ENCODE measurements around the gene TERC. TPM values are rescaled to one million over a fixed set of nuclear protein-coding genes. Genes with fewer than 3 reads are reported as not detected.

Gene TERC
- total RNA-seq, 1 experiment from 2014 or later = 7.9 TPM

DNA sequence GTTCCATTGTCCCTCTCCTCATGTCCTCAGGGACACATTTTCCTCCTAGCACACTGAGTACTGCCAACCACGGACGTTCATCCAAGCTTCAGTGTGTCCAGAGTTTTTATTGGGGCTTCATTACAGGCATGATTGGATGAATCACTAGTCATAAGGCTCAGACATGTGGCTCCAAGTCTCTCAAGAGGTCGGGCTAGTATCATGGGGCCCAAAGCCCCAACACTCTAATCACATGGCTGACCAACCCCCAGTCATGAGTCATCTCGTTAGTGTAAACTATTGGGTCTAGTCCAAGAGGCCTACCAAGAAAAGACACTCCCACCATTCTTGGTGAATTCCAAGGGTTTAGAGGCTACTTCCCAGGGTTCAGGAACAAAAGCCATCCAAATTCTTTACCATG is 4.4 kb downstream of the TERC start:
- Mint-ChIP-seq H3K27ac (ENCODE audit: low read depth, unreplicated experiment) (no peak overlapping the region), H3K9me3 (ENCODE audit: unreplicated experiment) (peaks cover 9% of the 10 kb centered on the region), H3K4me1 (ENCODE audit: insufficient read depth, unreplicated experiment) (peaks cover 18% of the 10 kb centered on the region), H3K27me3 (ENCODE audit: insufficient read depth, unreplicated experiment) (no peaks in the 10 kb centered on the region), H3K36me3 (ENCODE audit: insufficient read depth, unreplicated experiment) (peaks cover 7% of the 10 kb centered on the region), H3K4me3 (ENCODE audit: unreplicated experiment) (no peak overlapping the region)
- TF ChIP-seq, protein P1, sequence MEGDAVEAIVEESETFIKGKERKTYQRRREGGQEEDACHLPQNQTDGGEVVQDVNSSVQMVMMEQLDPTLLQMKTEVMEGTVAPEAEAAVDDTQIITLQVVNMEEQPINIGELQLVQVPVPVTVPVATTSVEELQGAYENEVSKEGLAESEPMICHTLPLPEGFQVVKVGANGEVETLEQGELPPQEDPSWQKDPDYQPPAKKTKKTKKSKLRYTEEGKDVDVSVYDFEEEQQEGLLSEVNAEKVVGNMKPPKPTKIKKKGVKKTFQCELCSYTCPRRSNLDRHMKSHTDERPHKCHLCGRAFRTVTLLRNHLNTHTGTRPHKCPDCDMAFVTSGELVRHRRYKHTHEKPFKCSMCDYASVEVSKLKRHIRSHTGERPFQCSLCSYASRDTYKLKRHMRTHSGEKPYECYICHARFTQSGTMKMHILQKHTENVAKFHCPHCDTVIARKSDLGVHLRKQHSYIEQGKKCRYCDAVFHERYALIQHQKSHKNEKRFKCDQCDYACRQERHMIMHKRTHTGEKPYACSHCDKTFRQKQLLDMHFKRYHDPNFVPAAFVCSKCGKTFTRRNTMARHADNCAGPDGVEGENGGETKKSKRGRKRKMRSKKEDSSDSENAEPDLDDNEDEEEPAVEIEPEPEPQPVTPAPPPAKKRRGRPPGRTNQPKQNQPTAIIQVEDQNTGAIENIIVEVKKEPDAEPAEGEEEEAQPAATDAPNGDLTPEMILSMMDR (IDR thresholded peaks at IDR 0.05; ENCODE audit: unreplicated experiment) = no peak
- CTCF ChIA-PET = interaction anchor here (0.7 to 1.8 kb wide), 3 partner anchors 9 to 388 kb away, joined by 3 to 4 read pairs (median 3); partner anchors contain the start of gene ACTRT3
- BruUV-seq (replicated peaks) = no TSS peak
- POLR2A ChIA-PET = interaction anchor here (0.6 to 6.1 kb wide), 2 partner anchors 13 to 779 kb away, joined by 3 to 50 read pairs; partner anchors contain the start of gene MYNN
- peak; percentile 47 for DNase-seq (ENCODE audit: unreplicated experiment)
- intact Hi-C loops (cut with micrococcal nuclease) = no loop called here

DNA sequence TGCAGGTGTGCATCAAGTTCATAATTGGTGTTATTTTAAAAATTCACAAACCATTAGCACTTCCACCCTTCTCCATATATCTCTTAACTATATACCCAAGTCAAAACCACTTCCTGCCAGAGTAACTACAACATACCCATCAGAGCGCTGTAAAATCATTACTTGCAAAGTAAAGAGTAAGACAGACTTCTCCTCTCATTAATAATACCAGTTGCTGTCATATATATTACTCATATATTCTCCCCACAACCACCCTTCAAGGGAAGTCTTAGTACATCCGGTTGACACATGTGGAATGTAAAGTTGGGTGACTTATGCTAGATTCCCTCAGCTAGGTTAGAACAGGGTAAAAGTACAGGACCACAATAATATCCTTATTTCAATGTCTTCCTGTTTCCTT is 5.6 kb downstream of the TERC start:
- BruUV-seq (replicated peaks) = no TSS peak
- peak; percentile 43 for DNase-seq (ENCODE audit: unreplicated experiment)
- peaks cover 27% of the 10 kb centered on the region for H3K4me1 Mint-ChIP-seq (ENCODE audit: insufficient read depth, unreplicated experiment)
- intact Hi-C loops (cut with micrococcal nuclease) = no loop called here
- POLR2A ChIA-PET = interaction anchor here (0.6 to 6.1 kb wide), 3 partner anchors 9 to 14 kb away, joined by 5 to 50 read pairs (median 6); partner anchors contain the start of gene MYNN
- no peaks in the 10 kb centered on the region for H3K27me3 Mint-ChIP-seq (ENCODE audit: insufficient read depth, unreplicated experiment)
- H3K9me3 Mint-ChIP-seq (ENCODE audit: unreplicated experiment) = peaks cover 9% of the 10 kb centered on the region
- CTCF ChIA-PET = interaction anchor here (0.6 to 1.5 kb wide), 3 partner anchors 15 to 1658 kb away, joined by 3 to 4 read pairs (median 3); no protein-coding TSS in a partner anchor
- no peak overlapping the region for H3K4me3 Mint-ChIP-seq (ENCODE audit: unreplicated experiment)
- TF ChIP-seq, protein P1 (IDR thresholded peaks at IDR 0.05; ENCODE audit: unreplicated experiment) = no peak
- peak overlapping the region; percentile 67 for H3K27ac Mint-ChIP-seq (ENCODE audit: low read depth, unreplicated experiment)
- no peaks in the 10 kb centered on the region for H3K36me3 Mint-ChIP-seq (ENCODE audit: insufficient read depth, unreplicated experiment)

DNA sequence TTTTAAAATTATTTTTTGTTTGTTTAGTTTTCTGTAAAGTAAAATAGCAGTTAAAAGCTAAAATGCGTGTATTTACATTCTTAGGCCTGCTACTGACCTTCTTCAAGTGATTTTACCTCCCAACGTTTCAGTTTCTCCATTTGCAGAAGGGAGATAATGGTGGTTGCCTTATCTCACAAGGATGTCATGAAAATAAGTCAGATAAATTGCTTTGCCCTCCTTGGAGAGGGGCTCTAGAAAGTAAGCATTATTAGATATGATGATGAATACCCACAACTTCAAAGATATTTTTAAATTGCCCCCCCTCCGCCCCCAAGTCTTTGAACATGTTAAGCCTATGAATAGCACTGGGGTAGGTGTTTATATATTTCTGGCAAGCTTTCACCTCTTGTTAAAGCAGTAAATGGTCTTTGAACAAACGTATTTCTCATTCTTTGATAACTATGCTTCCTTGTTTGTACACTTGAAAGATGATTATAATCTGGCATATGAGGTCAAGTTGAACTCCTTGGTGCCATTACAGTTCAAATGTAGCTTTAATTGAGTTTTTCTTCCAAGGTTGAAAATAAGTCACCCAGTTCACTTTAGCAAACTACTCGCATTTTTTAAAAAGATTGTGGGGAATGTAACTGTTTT is 6.4 kb downstream of the TERC start:
- Mint-ChIP-seq H3K4me1 (ENCODE audit: insufficient read depth, unreplicated experiment) (peaks cover 27% of the 10 kb centered on the region), H3K27me3 (ENCODE audit: insufficient read depth, unreplicated experiment) (no peaks in the 10 kb centered on the region), H3K36me3 (ENCODE audit: insufficient read depth, unreplicated experiment) (no peaks in the 10 kb centered on the region), H3K9me3 (ENCODE audit: unreplicated experiment) (peaks cover 9% of the 10 kb centered on the region), H3K4me3 (ENCODE audit: unreplicated experiment) (no peak overlapping the region), H3K27ac (ENCODE audit: low read depth, unreplicated experiment) (no peak overlapping the region)
- ChIA-PET POLR2A (interaction anchor here (0.6 to 1.4 kb wide), 2 partner anchors 14 to 578 kb away, joined by 3 to 5 read pairs; partner anchors contain the start of gene MYNN), CTCF (interaction anchor here (0.6 to 1.5 kb wide), 3 partner anchors 16 to 614 kb away, joined by 3 read pairs; no protein-coding TSS in a partner anchor)
- no peak for DNase-seq (ENCODE audit: unreplicated experiment)
- TF ChIP-seq, protein P1 (IDR thresholded peaks at IDR 0.05; ENCODE audit: unreplicated experiment) = no peak
- intact Hi-C loops (cut with micrococcal nuclease) = no loop called here
- no TSS peak for BruUV-seq (replicated peaks)

DNA sequence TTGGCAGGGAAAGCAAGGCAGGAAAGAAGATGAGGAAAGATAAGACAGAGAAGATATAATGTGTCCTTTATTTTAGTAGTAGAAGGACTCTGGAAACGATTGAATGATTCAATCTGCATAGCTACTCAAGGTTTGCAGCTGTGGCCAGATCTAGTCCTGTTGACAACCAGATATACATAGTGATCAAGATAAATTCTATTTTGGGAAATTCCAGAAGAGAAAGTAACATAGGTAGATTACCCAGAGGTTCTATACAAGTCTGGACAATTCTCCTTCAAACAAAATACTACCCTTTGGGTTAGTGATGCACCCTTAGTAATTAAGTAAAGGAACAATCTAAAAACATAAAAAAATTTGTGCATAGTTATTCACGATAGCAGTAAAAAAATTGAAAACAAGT is 9.4 kb downstream of the TERC start:
- POLR2A ChIA-PET = interaction anchor here (1.5 to 2.6 kb wide), 5 partner anchors 9 to 608 kb away, joined by 4 to 21 read pairs (median 5); partner anchors contain the start of genes ACTRT3, MYNN and TERC
- intact Hi-C loops (cut with micrococcal nuclease) = no loop called here
- H3K4me1 Mint-ChIP-seq (ENCODE audit: insufficient read depth, unreplicated experiment) = peaks cover 21% of the 10 kb centered on the region
- no peaks in the 10 kb centered on the region for H3K27me3 Mint-ChIP-seq (ENCODE audit: insufficient read depth, unreplicated experiment)
- no TSS peak for BruUV-seq (replicated peaks)
- H3K27ac Mint-ChIP-seq (ENCODE audit: low read depth, unreplicated experiment) = peak overlapping the region; percentile 82
- DNase-seq (ENCODE audit: unreplicated experiment) = no peak
- CTCF ChIA-PET = no interaction called here
- no peak overlapping the region for H3K4me3 Mint-ChIP-seq (ENCODE audit: unreplicated experiment)
- peaks cover 9% of the 10 kb centered on the region for H3K9me3 Mint-ChIP-seq (ENCODE audit: unreplicated experiment)
- no peaks in the 10 kb centered on the region for H3K36me3 Mint-ChIP-seq (ENCODE audit: insufficient read depth, unreplicated experiment)
- TF ChIP-seq, protein P1 (IDR thresholded peaks at IDR 0.05; ENCODE audit: unreplicated experiment) = no peak

Data from MCF 10A (cell line).